GM19455 (cell line): ENCODE measurements around the gene FAM117B.
"Not testable (repeated sequence)": the region's sequence is repeated elsewhere in the genome, so short reads cannot be mapped to it uniquely, and the experiment has no call there.

Experiments used
- ATAC-seq: cut with Tn5 transposase; IDR thresholded peaks from one replicate; pipeline ENCODE4 v1.9.1; 2021; ENCODE audit not compliant: unreplicated experiment

The FAM117B gene

DNA sequence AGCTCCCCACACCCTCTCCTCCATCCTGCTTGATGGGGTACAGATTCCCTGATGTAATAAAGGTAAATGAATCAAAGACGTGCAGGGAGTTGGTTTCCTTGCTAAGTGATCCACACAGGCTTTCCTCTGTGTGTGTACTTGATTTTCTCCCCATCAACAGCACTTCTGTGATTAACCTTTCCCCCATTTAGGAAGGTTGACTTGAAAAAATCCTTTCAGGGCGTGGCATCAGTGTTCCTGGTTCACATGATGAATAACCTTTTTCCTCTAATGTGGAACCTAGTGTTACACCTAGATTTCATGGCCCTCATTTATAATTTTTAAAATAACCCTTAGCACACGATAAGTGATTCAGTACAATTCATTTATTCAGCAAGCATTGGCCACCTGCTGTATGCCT is 121.8 kb downstream of the FAM117B start:
- no peak for ATAC-seq

DNA sequence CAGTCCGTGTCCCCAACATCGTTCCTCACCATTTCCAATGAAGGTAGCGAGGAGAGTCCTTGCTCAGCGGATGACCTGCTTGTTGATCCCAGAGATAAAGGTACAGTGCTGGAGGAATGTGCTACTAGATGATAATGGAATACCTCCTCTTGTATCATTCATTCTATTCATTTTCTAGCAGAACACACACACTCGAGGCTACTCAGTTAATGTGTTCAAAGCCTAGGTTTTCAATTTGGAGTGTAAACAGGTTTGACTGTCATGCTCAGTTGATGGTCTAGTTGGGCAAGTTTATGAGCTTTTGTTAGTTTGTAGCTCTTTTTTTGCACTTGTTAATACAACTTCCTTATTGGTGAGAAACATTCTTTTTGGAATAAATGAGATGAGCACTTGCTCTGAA is 122.6 kb downstream of the FAM117B start:
- ATAC-seq = no peak

DNA sequence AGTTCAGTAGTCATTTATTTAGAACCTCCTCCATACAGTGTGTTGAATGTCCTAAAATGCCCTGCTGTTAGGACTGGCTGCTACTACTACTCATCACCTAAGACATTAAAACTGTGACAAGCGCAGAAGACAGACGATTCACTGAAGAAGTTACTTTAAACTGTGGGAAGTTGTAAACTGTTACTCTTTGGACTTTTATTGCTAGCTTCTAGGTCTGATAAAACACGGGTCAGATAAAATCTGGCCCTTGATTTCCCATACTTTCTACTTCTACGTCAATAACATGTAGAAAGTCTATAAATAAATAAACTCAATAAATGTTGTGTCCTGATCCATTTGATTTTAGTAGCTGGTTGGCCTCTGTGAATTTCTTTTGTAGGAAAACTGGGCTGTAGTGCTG is 123.4 kb downstream of the FAM117B start:
- no peak for ATAC-seq

DNA sequence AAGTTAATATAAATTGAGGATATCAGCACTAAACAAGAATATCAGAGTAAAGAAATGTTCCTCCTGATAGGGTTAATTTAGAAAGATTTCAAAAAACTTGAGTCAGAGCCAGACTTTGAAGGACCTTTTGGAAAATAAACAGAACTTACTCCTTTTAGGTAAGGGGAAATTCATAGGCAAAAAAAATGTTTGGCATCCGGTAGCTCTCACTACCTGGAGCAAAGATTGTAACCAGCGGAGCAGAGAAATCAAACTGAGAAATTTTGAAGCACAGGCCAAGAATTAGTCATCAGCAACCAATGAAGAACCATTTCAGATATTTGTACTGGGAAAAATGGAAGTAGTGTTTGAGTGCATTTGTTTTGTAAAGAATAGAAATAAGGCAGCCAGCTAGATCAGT is 123.8 kb downstream of the FAM117B start:
- no peak for ATAC-seq

DNA sequence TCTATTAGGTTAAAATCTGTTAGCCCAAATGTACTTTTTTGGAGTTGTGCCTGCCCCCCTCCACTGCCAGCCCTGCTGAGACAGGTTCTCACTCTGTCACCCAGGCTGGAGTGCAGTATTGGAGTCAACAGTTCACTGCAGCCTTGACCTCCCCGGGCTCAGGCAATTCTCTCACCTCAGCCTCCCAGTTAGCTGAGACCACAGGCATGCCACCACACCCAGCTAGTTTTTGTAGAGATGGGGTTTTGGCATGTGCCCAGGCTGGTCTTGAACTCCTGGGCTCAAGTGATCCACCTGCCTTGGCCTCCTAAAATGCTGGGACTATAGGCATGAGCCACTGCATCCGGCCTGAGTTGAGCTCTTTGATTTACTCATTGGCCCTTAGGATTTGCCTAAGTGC is 126.1 kb downstream of the FAM117B start:
- ATAC-seq = no peak

DNA sequence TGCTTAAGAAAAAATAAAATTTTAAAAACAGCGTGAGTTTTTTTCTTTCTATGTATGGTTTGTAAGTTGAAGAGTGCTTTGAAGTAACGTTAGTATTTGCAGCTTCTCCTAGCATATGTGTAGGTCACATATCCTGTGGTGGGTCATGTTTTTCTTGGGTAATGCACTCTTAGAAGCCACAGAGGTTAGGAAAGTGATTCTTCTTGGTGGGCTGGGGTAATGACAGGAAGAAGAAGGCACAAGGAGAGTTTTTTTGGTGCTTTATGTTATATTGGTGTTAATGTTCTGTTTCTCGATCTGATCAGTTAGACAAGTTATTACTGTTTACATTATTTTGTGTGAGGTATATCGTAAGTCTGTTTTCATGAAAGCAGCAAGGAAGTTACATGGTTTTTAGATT is 127.8 kb downstream of the FAM117B start:
- ATAC-seq = no peak

DNA sequence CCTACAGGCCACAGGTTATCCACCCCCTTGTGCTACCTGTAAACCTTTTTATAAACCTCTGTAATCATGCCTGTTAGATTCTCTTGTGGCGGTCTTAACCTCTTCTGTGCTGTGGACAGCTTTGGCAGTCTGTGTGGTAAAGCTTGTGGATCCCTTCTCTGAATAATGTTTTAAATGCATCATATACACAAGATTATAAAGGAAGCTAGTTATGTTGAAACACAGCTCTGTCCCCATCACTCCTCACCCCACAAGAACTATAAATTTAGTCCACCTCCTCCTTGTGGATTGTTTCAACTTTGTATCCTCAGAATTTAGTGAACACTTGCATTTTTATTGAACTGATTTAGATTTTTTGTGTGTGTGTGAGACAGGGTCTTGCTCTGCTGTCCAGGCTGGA is 129.1 kb downstream of the FAM117B start:
- ATAC-seq = no peak

DNA sequence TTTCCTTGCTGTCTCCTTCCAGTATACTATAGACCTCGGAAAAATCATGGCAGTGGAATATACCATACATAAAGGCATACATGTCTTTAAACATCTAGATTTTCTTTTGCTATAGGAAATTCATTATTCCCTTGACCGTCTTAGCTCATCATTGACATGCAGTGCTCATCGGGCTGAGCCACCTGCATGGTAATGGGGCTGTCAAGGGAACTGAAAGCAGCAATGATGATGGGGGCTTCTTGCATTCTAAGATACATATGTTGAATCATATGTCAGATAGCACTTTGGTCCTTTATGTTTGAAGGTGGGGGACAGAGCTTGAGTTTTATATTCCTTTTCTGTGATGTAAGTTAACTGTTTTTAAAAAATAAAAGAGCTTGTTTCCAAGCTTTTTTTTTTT is 130.2 kb downstream of the FAM117B start:
- ATAC-seq = no peak

DNA sequence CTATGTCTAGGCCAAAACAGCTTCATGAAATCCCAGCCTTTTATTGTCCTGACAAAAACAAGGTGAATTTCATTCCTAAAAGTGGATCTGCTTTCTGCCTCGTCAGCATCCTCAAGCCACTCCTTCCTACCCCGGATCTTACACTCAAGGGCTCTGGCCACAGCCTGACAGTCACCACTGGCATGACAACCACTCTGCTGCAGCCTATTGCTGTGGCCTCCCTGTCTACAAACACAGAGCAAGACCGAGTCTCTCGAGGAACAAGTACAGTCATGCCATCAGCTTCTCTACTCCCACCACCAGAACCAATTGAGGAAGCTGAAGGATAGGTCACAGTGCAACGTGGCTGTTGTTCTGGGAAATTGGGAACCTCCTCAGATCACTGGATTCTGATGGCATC is 130.7 kb downstream of the FAM117B start:
- ATAC-seq = no peak

DNA sequence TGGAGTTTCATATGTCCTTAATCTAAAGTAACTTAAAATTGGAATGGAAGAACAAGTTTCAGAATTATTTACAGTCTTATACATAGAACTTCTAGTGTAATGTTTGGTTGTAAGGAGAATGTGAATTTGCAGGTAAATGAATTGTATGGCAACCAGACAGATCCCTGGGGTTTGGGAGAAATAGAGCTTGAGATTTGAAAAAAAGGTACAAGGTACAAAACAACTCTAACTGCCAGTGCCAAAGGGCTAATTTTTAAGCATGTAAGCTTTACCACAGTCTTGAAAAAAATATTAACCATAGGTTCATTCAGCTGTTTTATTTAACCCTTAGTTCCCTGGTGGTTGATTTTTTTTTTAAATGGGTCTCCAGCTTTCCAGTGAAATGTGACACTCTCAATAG is 133.5 kb downstream of the FAM117B start:
- no peak for ATAC-seq

DNA sequence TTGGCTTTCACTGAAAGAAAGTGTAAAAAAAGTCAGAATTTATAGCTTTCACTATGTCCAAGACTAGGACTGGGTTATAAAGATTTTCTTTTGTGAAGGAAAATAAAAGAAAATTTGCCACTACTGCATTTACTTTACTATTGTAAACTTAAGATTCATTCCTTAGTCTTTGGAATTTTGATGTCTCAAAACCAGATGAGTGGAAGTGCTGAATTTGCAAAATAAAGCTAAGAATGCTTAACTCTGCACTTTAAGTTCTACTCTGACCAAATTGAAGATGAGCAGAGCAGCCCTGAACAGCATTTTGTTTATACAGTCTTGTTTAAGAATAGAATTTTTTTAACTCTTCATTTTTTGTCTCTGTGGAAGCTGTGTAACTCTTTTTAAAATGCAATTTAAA is 134.4 kb downstream of the FAM117B start:
- ATAC-seq = no peak

DNA sequence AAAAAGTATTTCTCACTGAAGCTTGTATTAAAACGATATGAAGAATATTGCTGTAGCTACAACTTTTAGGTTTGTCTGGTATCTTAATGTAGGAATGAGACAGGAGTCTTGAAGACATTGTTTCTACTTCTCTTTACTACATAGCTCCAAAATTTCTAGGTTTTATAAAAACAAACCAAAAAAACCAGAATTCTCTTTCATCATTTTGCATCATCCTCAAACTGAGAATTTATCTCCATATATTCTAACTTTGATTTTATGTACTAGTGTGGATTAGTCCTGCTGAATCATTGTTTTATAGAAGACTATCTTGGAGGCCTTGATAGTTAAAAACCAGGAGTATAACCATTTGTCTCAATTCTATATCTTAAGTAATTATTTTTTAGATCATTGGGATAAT is 136.6 kb downstream of the FAM117B start:
- no peak for ATAC-seq

DNA sequence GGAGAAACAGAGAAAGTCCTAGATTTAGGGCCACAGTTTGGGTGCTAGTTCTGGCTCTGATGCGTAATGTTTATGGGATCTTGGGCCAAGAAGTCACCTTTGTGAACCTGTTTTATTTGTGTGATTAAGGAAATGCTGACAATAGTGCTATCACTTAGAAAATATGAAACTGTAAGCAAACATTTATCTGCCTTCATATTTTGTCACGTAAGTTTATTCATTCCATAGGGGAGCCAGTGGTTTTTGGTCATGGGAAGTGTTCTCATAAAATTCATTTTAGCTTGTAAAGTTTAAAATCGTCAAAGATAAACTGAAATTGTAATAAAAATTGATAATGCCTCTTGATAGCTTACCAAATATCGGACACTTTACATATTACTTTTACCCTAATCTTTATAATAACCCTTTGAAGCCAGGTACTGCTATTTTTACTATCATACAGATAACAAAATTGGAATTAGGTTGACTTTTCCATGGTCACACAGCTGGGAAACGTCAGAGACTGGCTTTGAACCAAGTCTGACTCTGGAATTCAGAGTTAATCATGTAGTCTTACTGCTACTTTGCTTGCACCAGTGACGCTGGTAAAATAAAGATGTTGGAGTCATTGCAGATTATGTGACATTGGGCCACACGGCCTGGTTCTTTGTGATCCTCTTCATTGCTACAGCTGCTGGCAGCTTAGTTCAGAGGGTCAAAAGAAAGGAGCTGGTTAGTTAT is 137.1 kb downstream of the FAM117B start:
- ATAC-seq = no peak

DNA sequence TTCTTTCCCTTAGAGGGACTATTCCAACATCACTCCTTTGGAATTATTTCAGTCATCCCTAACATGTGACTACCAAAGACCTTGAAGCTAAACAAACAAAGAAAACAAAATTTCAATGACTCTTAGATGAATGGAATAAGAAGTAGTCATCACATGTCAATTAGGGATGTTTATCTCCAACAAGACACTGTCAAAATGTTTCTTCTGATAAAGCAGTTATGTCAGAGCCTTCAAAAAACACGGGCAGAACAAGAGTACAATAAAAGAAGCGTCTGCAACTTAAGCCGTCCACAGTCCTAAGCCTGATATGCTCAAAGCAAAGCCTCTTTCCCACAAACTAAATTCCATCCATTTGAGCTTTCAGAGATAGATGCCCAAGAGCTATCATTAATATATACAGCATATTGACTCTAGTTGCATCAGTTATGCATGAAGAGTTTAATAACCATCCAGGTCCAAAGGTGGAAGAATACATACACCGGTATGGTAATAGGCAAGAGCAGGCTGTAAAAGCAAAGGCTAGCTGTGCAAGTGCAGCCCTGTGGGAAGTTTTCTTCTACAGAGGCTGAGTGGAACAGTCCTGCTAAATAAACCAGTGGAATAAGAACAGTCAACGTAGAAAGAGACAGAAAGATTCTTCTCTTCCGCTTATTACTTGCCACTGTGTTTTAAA is 138.7 kb downstream of the FAM117B start:
- ATAC-seq = no peak

DNA sequence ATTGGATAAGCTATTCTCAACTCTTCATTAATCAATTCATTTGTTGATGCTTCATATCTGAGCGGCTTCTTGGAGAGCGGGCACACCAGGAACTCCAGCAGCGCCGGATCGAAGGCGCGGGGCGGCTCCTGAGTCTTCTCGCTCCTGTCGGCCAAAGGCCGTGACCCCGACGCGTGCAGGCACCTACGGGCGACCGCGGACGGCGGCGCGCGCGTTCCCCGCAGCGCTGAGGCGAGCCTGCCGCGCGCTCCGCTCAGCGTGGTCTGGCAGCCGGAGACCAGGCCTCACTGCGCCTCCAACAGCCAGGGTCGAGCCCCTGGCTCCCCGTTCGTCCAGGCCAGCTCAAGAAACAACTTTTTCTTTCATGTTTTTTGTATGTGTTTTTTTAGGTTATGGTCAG is 139.3 kb downstream of the FAM117B start:
- no peak for ATAC-seq

DNA sequence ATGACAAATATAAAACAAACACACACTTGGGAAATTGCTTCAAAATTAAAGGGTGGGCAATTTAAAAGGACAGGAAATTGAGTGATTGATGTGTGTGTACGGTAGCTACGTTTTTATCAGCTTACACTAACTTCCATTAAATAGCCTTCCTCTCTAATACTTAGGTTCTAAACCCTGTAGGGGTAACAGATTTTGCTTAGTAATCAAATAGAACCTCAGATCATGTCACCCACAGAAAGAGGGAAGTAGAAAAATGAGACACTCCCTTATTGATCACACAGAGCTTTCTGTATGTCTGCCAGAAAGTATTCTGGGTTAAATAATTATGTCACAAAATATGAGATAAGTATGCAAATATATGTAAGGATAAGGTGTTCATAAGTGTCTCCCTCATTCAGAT is 143.4 kb downstream of the FAM117B start:
- no peak for ATAC-seq

DNA sequence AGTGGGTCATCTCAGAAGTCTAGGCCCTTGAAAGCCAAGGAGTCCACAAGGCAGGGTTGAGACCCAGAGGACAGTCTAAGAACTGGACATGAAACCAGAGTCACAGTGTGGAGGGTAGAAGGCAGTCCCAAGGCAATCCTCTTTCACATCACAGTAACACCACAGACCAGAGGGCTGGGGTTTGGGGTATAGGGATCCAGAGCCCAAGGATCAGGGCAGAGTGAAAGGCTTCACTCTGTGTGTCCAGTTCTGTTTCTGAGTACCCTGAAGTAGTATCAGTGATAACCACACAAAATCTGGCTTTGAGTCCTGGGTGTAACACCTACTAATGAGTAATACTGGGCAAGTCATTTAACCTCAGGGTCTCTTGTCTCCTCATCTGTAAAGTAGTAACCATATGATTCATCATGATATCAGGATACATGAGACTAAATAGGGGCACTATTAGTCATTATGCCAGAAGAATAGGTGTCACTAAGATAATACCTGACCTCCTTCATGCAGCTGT is 145.8 kb downstream of the FAM117B start:
- peak; percentile 93 for ATAC-seq

DNA sequence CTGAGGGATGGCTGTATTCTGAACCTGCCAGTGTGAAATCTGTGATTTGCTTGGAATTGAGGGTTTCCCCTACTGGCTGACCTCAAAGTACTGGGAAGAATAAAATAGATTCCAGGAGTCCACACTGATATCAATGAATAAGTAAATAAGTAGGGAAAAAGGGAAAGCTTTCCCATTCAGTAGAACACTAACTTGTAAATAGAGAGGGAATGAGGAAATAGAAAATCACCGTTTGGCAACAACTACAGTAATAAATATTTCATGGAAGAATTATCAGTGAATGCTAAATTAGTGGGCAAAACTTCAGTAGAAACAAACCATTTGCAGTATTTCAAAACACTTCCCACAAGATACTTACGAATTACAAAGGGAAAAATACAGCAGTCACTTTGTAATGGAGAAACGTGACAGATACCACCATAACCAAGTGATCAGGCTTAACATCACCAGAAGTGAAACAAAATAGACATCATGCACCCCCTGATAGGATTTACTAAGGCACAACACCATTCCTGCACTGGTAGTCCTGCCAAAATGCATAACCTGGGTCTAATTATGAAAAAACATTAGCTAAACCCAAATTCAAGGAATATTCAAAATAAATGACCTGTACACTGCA is 148.3 kb downstream of the FAM117B start:
- no peak for ATAC-seq

DNA sequence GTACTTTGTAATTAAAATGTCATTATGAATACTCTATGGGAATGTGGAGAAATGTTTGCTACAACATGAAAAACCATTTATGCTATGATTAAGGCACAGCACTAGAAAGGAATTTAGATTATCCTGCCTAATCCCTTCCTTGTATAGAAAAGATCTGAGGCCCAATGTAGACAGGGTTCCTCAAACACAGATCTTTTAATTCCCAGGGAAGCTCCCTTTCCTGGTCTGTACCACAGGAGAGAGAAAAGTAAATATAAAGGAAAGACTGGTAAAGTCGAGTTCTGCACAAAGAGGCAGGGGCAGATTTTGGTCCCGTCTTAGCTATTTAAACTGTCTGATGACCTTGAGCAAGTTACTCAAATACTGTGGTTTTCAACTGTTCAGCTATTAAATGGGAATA is 152.1 kb downstream of the FAM117B start:
- no peak for ATAC-seq

DNA sequence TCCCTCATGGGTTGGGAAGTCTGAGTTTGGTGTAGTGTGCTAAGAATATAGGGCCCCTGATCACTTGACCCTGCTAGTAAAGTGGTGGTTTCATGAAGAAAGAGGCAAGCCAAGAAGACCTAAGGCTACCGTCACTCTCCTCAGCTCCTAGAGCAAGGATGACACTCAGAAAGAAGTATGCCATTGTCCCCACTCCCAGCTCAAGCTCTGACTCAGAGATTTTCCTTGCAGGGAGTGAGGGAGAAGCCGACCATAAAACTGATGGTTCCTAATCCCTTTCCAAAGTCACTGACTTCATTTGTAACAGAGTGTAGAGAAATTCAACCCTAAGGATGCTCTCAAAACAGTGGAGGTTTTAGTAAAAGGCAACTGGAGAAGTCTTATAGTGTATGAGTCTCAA is 155.9 kb downstream of the FAM117B start:
- no peak for ATAC-seq

DNA sequence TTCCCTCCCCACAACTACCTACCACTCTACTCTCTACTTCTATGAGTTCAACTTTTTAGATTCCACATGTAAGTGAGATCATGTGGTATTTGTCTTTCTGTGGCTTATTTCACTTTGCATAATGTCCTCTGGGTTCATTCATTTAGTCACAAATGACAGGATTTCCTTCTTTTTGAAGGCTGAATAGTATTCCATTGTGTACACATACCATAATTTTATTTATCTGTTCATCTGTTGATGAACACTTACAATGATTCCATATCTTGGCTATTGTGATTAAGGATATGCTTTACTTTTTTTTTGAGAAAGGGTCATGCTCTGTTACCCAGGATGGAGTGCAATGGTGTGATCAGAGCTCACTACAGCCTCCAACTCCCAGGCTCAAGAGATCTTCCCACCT is 163.2 kb downstream of the FAM117B start:
- no peak for ATAC-seq

DNA sequence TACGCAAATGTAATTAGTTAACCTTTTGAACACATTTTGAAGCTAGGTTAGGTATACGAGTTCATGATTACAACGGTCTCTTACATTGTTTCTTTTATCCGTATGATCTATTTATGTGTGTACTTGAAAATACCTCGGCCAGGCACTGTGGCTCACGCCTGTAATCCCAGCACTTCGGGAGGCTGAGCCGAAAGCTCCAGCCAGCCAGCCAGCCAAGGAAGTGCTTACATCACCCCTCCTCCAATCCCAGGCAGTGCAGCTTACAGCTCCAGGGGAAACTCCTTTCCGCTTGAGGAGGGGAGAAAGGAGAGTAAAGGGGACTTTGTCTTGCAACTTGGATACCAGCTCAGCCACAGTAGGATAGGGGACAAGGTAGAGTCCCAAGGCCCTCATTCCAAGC is 171.1 kb downstream of the FAM117B start:
- not testable (repeated sequence) for ATAC-seq
